ENCODE results near the gene TERT. TPM values are rescaled to one million over a fixed set of nuclear protein-coding genes. Genes with fewer than 3 reads are reported as not detected.

TERT gene
- total and polyA plus RNA-seq, 2 of the 8 experiments (the other 6 are each of a cell fraction or from before 2014, with no cell fraction given) = 13.1 to 23.1 TPM

GRCh38 chr5:1203968-1204692, 90.7 kb downstream of the TERT start:
- Histone ChIP-seq H3K14ac (ENCODE audit: insufficient read length) (no peak overlapping the region), H3K9ac (replicated peaks in 1 of 4; ENCODE audit: extremely low read depth in 1 of 4, low read depth in 3 of 4, low read length in 3 of 4) (no peak overlapping the region), H3K18ac (ENCODE audit: extremely low read depth, low read length) (no peak overlapping the region), H3K4me1 (replicated peaks in 1 of 4; ENCODE audit: control insufficient read depth in 3 of 4, insufficient read depth in 4 of 4, low read length in 3 of 4) (peaks cover 0 to 3% (median 0%) of the 10 kb centered on the region in 4 experiments; a peak in 1 of 7 replicates), H3K27ac (ENCODE audit: low read depth, low read length) (no peak overlapping the region), H2BK12ac (ENCODE audit: low read depth, low read length) (no peak overlapping the region), H3K27me3 (replicated peaks in 1 of 4; ENCODE audit: control insufficient read depth in 3 of 4, extremely low read depth in 1 of 4, insufficient read depth in 3 of 4, low read length in 3 of 4) (no peaks in the 10 kb centered on the region; a peak in 1 of 7 replicates), H3K4ac (replicated peaks; ENCODE audit: insufficient read length, low read depth, low read length) (no peak overlapping the region), H2AFZ (ENCODE audit: low read length) (no peak overlapping the region), H4K8ac (ENCODE audit: extremely low read depth, insufficient read depth, low read length) (no peak overlapping the region), H2BK20ac (ENCODE audit: low read length) (no peak overlapping the region), H4K5ac (ENCODE audit: insufficient read length, low read depth, low read length) (no peak overlapping the region), H4K20me1 (replicated peaks in 1 of 2; ENCODE audit: control insufficient read depth in 1 of 2, insufficient read depth in 2 of 2, low read length in 2 of 2) (no peaks in the 10 kb centered on the region), H3K4me3 (ENCODE audit: extremely low read depth in 1 of 4, insufficient read depth in 2 of 4, low read depth in 3 of 4, low read length in 4 of 4) (no peak overlapping the region), H3K79me1 (ENCODE audit: low read depth, low read length) (no peaks in the 10 kb centered on the region), H2BK120ac (replicated peaks; ENCODE audit: low read depth, low read length) (no peak overlapping the region), H2AK5ac (ENCODE audit: low read depth, low read length) (no peak overlapping the region), H3K79me2 (ENCODE audit: control insufficient read depth in 1 of 2, insufficient read depth in 2 of 2, low read length in 2 of 2) (no peaks in the 10 kb centered on the region), H3K23ac (ENCODE audit: insufficient read length) (no peak overlapping the region), H2BK15ac (ENCODE audit: low read length) (no peak overlapping the region), H3K4me2 (ENCODE audit: insufficient read depth in 1 of 2, low read depth in 2 of 2, low read length in 2 of 2) (no peak overlapping the region), H3K56ac (replicated peaks; ENCODE audit: insufficient read length, low read depth, low read length) (no peak overlapping the region), H3K23me2 (ENCODE audit: low read depth, low read length) (no peaks in the 10 kb centered on the region), H4K91ac (replicated peaks; ENCODE audit: insufficient read length, low read length) (no peak overlapping the region), H3K9me3 (ENCODE audit: insufficient read depth in 2 of 2, low read depth in 1 of 2, low read length in 1 of 2) (no peaks in the 10 kb centered on the region), H3K36me3 (ENCODE audit: control insufficient read depth in 2 of 4, insufficient read depth in 4 of 4, low read length in 3 of 4) (no peaks in the 10 kb centered on the region), H2BK5ac (ENCODE audit: low read depth, low read length) (no peak overlapping the region)
- FAIRE-seq = no peak
- 81% methylated on average over 25 of the region's 25 CpGs; no CpG with 5 or more reads in 1 of the 2 experiments for WGBS, 2 experiments (ENCODE audit: extremely low coverage in 1 of 2, insufficient coverage in 1 of 2, insufficient read length in 1 of 2, insufficient replicate concordance in 2 of 2, low coverage in 1 of 2, low lambda C conversion rate in 2 of 2, missing lambda C conversion rate in 1 of 2)
- no peak for TF ChIP-seq SIN3A (conservative IDR thresholded peaks at IDR 0.05 in 1 of 2, IDR thresholded peaks at IDR 0.05 in 1 of 2; ENCODE audit: low read depth in 1 of 2, low read length in 2 of 2)
- TF ChIP-seq, protein P1, sequence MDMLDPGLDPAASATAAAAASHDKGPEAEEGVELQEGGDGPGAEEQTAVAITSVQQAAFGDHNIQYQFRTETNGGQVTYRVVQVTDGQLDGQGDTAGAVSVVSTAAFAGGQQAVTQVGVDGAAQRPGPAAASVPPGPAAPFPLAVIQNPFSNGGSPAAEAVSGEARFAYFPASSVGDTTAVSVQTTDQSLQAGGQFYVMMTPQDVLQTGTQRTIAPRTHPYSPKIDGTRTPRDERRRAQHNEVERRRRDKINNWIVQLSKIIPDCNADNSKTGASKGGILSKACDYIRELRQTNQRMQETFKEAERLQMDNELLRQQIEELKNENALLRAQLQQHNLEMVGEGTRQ (IDR thresholded peaks at IDR 0.05; ENCODE audit: low read length) = no peak
- ChIA-PET POLR2A (ENCODE audit: partially characterized antibody) (interaction anchor here (1.3 kb wide), 1 partner anchor 112 kb away, joined by 3 read pairs; no protein-coding TSS in a partner anchor), CTCF (ENCODE audit: partially characterized antibody) (interaction anchor here (0.6 to 3.7 kb wide), 15 partner anchors 13 to 697 kb away, joined by 3 to 15 read pairs (median 3); no protein-coding TSS in a partner anchor)
- no peak for DNase-seq (ENCODE audit: low read depth in 1 of 2, low spot score in 2 of 2)
